ENCODE results near the gene SND1.

Gene SND1

GRCh38 chr7:127798023-127798422, 146.0 kb downstream of the SND1 start:
- DNase-seq (ENCODE audit: low read depth in 2 of 3, low spot score in 2 of 3): no peak

GRCh38 chr7:127798769-127799372, 146.9 kb downstream of the SND1 start:
- DNase-seq (ENCODE audit: low read depth in 2 of 3, low spot score in 2 of 3): no peak

GRCh38 chr7:127799535-127800305, 147.7 kb downstream of the SND1 start:
- no peak for DNase-seq (ENCODE audit: low read depth in 2 of 3, low spot score in 2 of 3)

- DNase-seq (ENCODE audit: low read depth in 2 of 3, low spot score in 2 of 3): no peak
Measured at GRCh38 chr7:127802845-127803244, 150.9 kb downstream of the SND1 start.

GRCh38 chr7:127803626-127804025, 151.6 kb downstream of the SND1 start:
- no peak for DNase-seq (ENCODE audit: low read depth in 2 of 3, low spot score in 2 of 3)

GRCh38 chr7:127807340-127807739, 155.3 kb downstream of the SND1 start:
- DNase-seq (ENCODE audit: low read depth in 2 of 3, low spot score in 2 of 3): no peak

- no peak for DNase-seq (ENCODE audit: low read depth in 2 of 3, low spot score in 2 of 3)
Measured at GRCh38 chr7:127807829-127808228, 155.8 kb downstream of the SND1 start.

- no peak for DNase-seq (ENCODE audit: low read depth in 2 of 3, low spot score in 2 of 3)
Measured at GRCh38 chr7:127809261-127809702, 157.3 kb downstream of the SND1 start.

GRCh38 chr7:127810113-127810512, 158.1 kb downstream of the SND1 start:
- DNase-seq (ENCODE audit: low read depth in 2 of 3, low spot score in 2 of 3): no peak

GRCh38 chr7:127810696-127811660, 159.0 kb downstream of the SND1 start:
- no peak for DNase-seq (ENCODE audit: low read depth in 2 of 3, low spot score in 2 of 3)

- no peak for DNase-seq (ENCODE audit: low read depth in 2 of 3, low spot score in 2 of 3)
Measured at GRCh38 chr7:127812540-127812939, 160.5 kb downstream of the SND1 start.

GRCh38 chr7:127813991-127814541, 162.1 kb downstream of the SND1 start:
- no peak for DNase-seq (ENCODE audit: low read depth in 2 of 3, low spot score in 2 of 3)

GRCh38 chr7:127815631-127816145, 163.7 kb downstream of the SND1 start:
- no peak for DNase-seq (ENCODE audit: low read depth in 2 of 3, low spot score in 2 of 3)

GRCh38 chr7:127816354-127817190, 164.6 kb downstream of the SND1 start:
- no peak for DNase-seq (ENCODE audit: low read depth in 2 of 3, low spot score in 2 of 3)

- no peak for DNase-seq (ENCODE audit: low read depth in 2 of 3, low spot score in 2 of 3)
Measured at GRCh38 chr7:127817466-127817865, 165.5 kb downstream of the SND1 start.

GRCh38 chr7:127818306-127818705, 166.3 kb downstream of the SND1 start:
- no peak for DNase-seq (ENCODE audit: low read depth in 2 of 3, low spot score in 2 of 3)

GRCh38 chr7:127819975-127820731, 168.2 kb downstream of the SND1 start:
- DNase-seq (ENCODE audit: low read depth in 2 of 3, low spot score in 2 of 3): no peak

GRCh38 chr7:127820732-127821085, 168.7 kb downstream of the SND1 start:
- no peak for DNase-seq (ENCODE audit: low read depth in 2 of 3, low spot score in 2 of 3)

- no peak for DNase-seq (ENCODE audit: low read depth in 2 of 3, low spot score in 2 of 3)
Measured at GRCh38 chr7:127821146-127821545, 169.2 kb downstream of the SND1 start.
